ENCODE data around the gene DHX32. TPM values are rescaled to one million over a fixed set of nuclear protein-coding genes. Genes with fewer than 3 reads are reported as not detected.

The DHX32 gene
- total RNA-seq, 4 donors from 2014 or later: 27.4 to 44.4 (median 32.9) TPM

- in situ Hi-C loops (cut with MboI; ENCODE audit: low sequenced_read_pairs in 4 of 4) (no loop called here), intact Hi-C loops (cut with DNase I; ENCODE audit: low total_unique reads) (no loop called here)
- Histone ChIP-seq H3K27ac (no peak overlapping the region), H3K4me3 (no peak overlapping the region), H3K9me3 (no peaks in the 10 kb centered on the region), H3K27me3 (no peaks in the 10 kb centered on the region), H3K4me1 (no peaks in the 10 kb centered on the region), H3K36me3 (peaks cover 2 to 72% of the 10 kb centered on the region in 2 donors)
- DNase-seq (no peak), ATAC-seq (no peak)
- TF ChIP-seq CTCF (IDR thresholded peaks at IDR 0.05 in 4 of 5, conservative IDR thresholded peaks at IDR 0.05 in 1 of 5): no peak
- no peak for TF ChIP-seq POLR2A (IDR thresholded peaks at IDR 0.05)
These were observed 81.5 kb downstream of the DHX32 start for GRCh38 chr10:125799451-125800182.

- Histone ChIP-seq H3K36me3 (peaks cover 2 to 74% of the 10 kb centered on the region in 2 donors), H3K4me1 (no peaks in the 10 kb centered on the region), H3K27ac (no peak overlapping the region), H3K4me3 (no peak overlapping the region), H3K27me3 (no peaks in the 10 kb centered on the region), H3K9me3 (no peaks in the 10 kb centered on the region)
- no peak for DNase-seq
- intact Hi-C loops (cut with DNase I; ENCODE audit: low total_unique reads): no loop called here
- no peak for ATAC-seq
- in situ Hi-C loops (cut with MboI; ENCODE audit: low sequenced_read_pairs in 4 of 4): no loop called here
- TF ChIP-seq CTCF (IDR thresholded peaks at IDR 0.05 in 4 of 5, conservative IDR thresholded peaks at IDR 0.05 in 1 of 5): no peak
- no peak for TF ChIP-seq POLR2A (IDR thresholded peaks at IDR 0.05)
These were observed 83.0 kb downstream of the DHX32 start for GRCh38 chr10:125797994-125798662.

GRCh38 chr10:125797424-125797823 is 83.7 kb downstream of the DHX32 start:
- Histone ChIP-seq H3K4me1 (no peaks in the 10 kb centered on the region), H3K27me3 (no peaks in the 10 kb centered on the region), H3K4me3 (no peak overlapping the region), H3K27ac (no peak overlapping the region), H3K9me3 (no peaks in the 10 kb centered on the region), H3K36me3 (peaks cover 2 to 74% of the 10 kb centered on the region in 2 donors)
- ATAC-seq (no peak), DNase-seq (no peak)
- in situ Hi-C loops (cut with MboI; ENCODE audit: low sequenced_read_pairs in 4 of 4): no loop called here
- intact Hi-C loops (cut with DNase I; ENCODE audit: low total_unique reads): no loop called here
- no peak for TF ChIP-seq POLR2A (IDR thresholded peaks at IDR 0.05)
- no peak for TF ChIP-seq CTCF (IDR thresholded peaks at IDR 0.05 in 4 of 5, conservative IDR thresholded peaks at IDR 0.05 in 1 of 5)

GRCh38 chr10:125795637-125796190 is 85.4 kb downstream of the DHX32 start:
- ATAC-seq (no peak), DNase-seq (no peak)
- intact Hi-C loops (cut with DNase I; ENCODE audit: low total_unique reads): no loop called here
- Histone ChIP-seq H3K4me3 (no peak overlapping the region), H3K27ac (no peak overlapping the region), H3K27me3 (no peaks in the 10 kb centered on the region), H3K36me3 (peaks cover 2 to 74% of the 10 kb centered on the region in 2 donors), H3K9me3 (no peaks in the 10 kb centered on the region), H3K4me1 (no peaks in the 10 kb centered on the region)
- in situ Hi-C loops (cut with MboI; ENCODE audit: low sequenced_read_pairs in 4 of 4): no loop called here
- TF ChIP-seq CTCF (IDR thresholded peaks at IDR 0.05 in 4 of 5, conservative IDR thresholded peaks at IDR 0.05 in 1 of 5): no peak
- no peak for TF ChIP-seq POLR2A (IDR thresholded peaks at IDR 0.05)

Measured in gastrocnemius medialis (tissue), 4 donors.